IMR-90 (cell line): ENCODE data around the gene GOT1. TPM values are rescaled to one million over a fixed set of nuclear protein-coding genes. Genes with fewer than 3 reads are reported as not detected.

Experiments used
- ATAC-seq: fragments of 200-7000 bp; cut with Tn5 transposase; 2 replicates; pipeline ENCODE4 v1.9.1; 2020; ENCODE audit warnings: low read depth, mild to moderate bottlenecking, moderate library complexity
- BruUV-seq: library from RNA; stranded (reverse); fragments of 400-500 nt; replicated peaks from 2 replicates; lab custom pipeline; 2021; lab: Mats Ljungman, UMichigan
- CTCF ChIA-PET: fragments of 300-600 bp; formaldehyde crosslinking; extraction: SDS; loops from one replicate; lab custom pipeline; 2021; ENCODE audit warnings: antibody characterized with exemption; lab: Yijun Ruan, JAX
- POLR2A ChIA-PET: fragments of 300-600 bp; sonication (Branson Sonifier 250); formaldehyde crosslinking; loops from one replicate; lab custom pipeline; 2022; ENCODE audit warnings: antibody characterized with exemption; ENCODE audit not compliant: unreplicated experiment; lab: Charles Lee
- DNase-seq: peaks from one replicate; pipeline ENCODE4 v3.0.0; 2013
- H2AFZ ChIP-seq: replicated peaks from 2 replicates; pipeline ENCODE3; 2013; ENCODE audit warnings: low read length, mild to moderate bottlenecking; ENCODE audit not compliant: poor library complexity
- H2AK5ac ChIP-seq: 2 replicates; pipeline ENCODE4 v1.6.1; 2013; ENCODE audit warnings: low read depth, low read length, inconsistent platforms
- H2AK9ac ChIP-seq: replicated peaks from 2 replicates; pipeline ENCODE3; 2013; ENCODE audit warnings: mild to moderate bottlenecking, low read depth, low read length, moderate library complexity; ENCODE audit not compliant: poor library complexity
- H2BK120ac ChIP-seq: 2 replicates; pipeline ENCODE4 v1.6.1; 2013; ENCODE audit warnings: low read depth, low read length, inconsistent platforms
- H2BK15ac ChIP-seq: 3 replicates; pipeline ENCODE4 v1.6.1; 2013; ENCODE audit warnings: low read depth, low read length, inconsistent platforms
- H2BK20ac ChIP-seq: 2 replicates; pipeline ENCODE4 v1.6.1; 2013; ENCODE audit warnings: low read depth, mild to moderate bottlenecking, inconsistent platforms, low read length, moderate library complexity
- H2BK5ac ChIP-seq: 2 replicates; pipeline ENCODE4 v1.6.1; 2013; ENCODE audit warnings: mild to moderate bottlenecking, low read depth, low read length, inconsistent platforms; ENCODE audit not compliant: poor library complexity, severe bottlenecking
- H3K14ac ChIP-seq: replicated peaks from 2 replicates; pipeline ENCODE4 v1.6.1; 2013; ENCODE audit warnings: low read depth, low read length, inconsistent platforms
- H3K18ac ChIP-seq: 2 replicates; pipeline ENCODE4 v1.6.1; 2013; ENCODE audit warnings: low read depth, low read length, control low read depth
- H3K23ac ChIP-seq: 2 replicates; pipeline ENCODE4 v1.6.1; 2013; ENCODE audit warnings: low read depth, low read length, inconsistent platforms
- H3K27ac ChIP-seq: 2 replicates; pipeline ENCODE4 v1.5.1; 2013; ENCODE audit warnings: mild to moderate bottlenecking, control low read depth, low read length; ENCODE audit not compliant: insufficient read depth
- H3K27me3 ChIP-seq: 2 replicates; pipeline ENCODE4 v1.6.1; 2013; ENCODE audit warnings: low read length; ENCODE audit not compliant: control insufficient read depth, insufficient read depth
- H3K36me3 ChIP-seq: 2 replicates; pipeline ENCODE4 v1.6.1; 2013; ENCODE audit warnings: low read length, mixed read lengths; ENCODE audit not compliant: control insufficient read depth, insufficient read depth
- H3K4ac ChIP-seq: 2 replicates; pipeline ENCODE4 v1.6.1; 2013; ENCODE audit warnings: low read depth, low read length, inconsistent platforms
- H3K4me1 ChIP-seq: 2 replicates; pipeline ENCODE4 v1.6.1; 2013; ENCODE audit warnings: low read length, mixed read lengths; ENCODE audit not compliant: control insufficient read depth, insufficient read depth
- H3K4me2 ChIP-seq: 2 replicates; pipeline ENCODE4 v1.6.1; 2013; ENCODE audit warnings: low read depth, mild to moderate bottlenecking, control low read depth, low read length, moderate library complexity
- H3K4me3 ChIP-seq: 2 replicates; pipeline ENCODE4 v1.5.1; 2013; ENCODE audit warnings: low read depth, mild to moderate bottlenecking, control low read depth, low read length, moderate library complexity; ENCODE audit not compliant: insufficient read depth
- H3K56ac ChIP-seq: 2 replicates; pipeline ENCODE4 v1.6.1; 2013; ENCODE audit warnings: low read length, inconsistent platforms; ENCODE audit not compliant: insufficient read depth; ENCODE audit errors: extremely low read depth
- H3K79me1 ChIP-seq, 2 experiments: 2 replicates each; pipeline ENCODE4 v1.6.1; 2013; ENCODE audit warnings: low read length in 2 of 2, inconsistent platforms in 1 of 2, low read depth in 1 of 2
- H3K9ac ChIP-seq: 2 replicates; pipeline ENCODE4 v1.6.1; 2013; ENCODE audit warnings: low read depth, low read length, control low read depth
- H3K9me1 ChIP-seq: 2 replicates; pipeline ENCODE4 v1.6.1; 2013; ENCODE audit warnings: low read length, inconsistent platforms; ENCODE audit not compliant: insufficient read depth
- H3K9me3 ChIP-seq: 2 replicates; pipeline ENCODE4 v1.6.1; 2013; ENCODE audit warnings: low read length; ENCODE audit not compliant: control insufficient read depth, insufficient read depth
- H4K20me1 ChIP-seq: 2 replicates; pipeline ENCODE4 v1.6.1; 2013; ENCODE audit warnings: low read length, inconsistent platforms; ENCODE audit not compliant: insufficient read depth
- H4K5ac ChIP-seq: 2 replicates; pipeline ENCODE4 v1.6.1; 2013; ENCODE audit warnings: mild to moderate bottlenecking, low read depth, low read length, control low read depth
- H4K8ac ChIP-seq, 2 experiments: 2 replicates each; pipeline ENCODE4 v1.6.1; 2013; ENCODE audit warnings: low read depth in 2 of 2, low read length in 2 of 2, control low read depth in 1 of 2, inconsistent platforms in 1 of 2
- H4K91ac ChIP-seq: 2 replicates; pipeline ENCODE4 v1.6.1; 2013; ENCODE audit warnings: low read depth, low read length, inconsistent platforms; ENCODE audit not compliant: insufficient read depth
- CEBPB ChIP-seq: IDR thresholded peaks from 2 replicates; pipeline ENCODE4 v1.6.1; 2012; ENCODE audit warnings: low read depth, low read length, improper control_type of control experiment
- CHD1 ChIP-seq: IDR thresholded peaks from 2 replicates; pipeline ENCODE4 v1.6.1; 2012; ENCODE audit warnings: low read depth, low read length, improper control_type of control experiment
- ELK1 ChIP-seq: fragments of 150-350 bp; IDR thresholded peaks from 2 replicates; pipeline ENCODE4 v1.6.1; 2016; ENCODE audit warnings: low read depth, mild to moderate bottlenecking, low read length, moderate library complexity, borderline replicate concordance
- MAZ ChIP-seq: IDR thresholded peaks from 2 replicates; pipeline ENCODE4 v1.6.1; 2012; ENCODE audit warnings: low read depth, mild to moderate bottlenecking, low read length, improper control_type of control experiment, moderate library complexity, borderline replicate concordance
- MXI1 ChIP-seq: IDR thresholded peaks from 2 replicates; pipeline ENCODE4 v1.6.1; 2012; ENCODE audit warnings: low read depth, mild to moderate bottlenecking, low read length, moderate library complexity, borderline replicate concordance
- NFE2L2 ChIP-seq: fragments of 150-350 bp; IDR thresholded peaks from 2 replicates; pipeline ENCODE4 v1.6.1; 2016; ENCODE audit warnings: low read depth, mild to moderate bottlenecking, low read length
- POLR2A ChIP-seq: IDR thresholded peaks from 2 replicates; pipeline ENCODE4 v1.6.1; 2012; ENCODE audit warnings: mild to moderate bottlenecking, low read depth, low read length
- RCOR1 ChIP-seq: IDR thresholded peaks from 2 replicates; pipeline ENCODE4 v1.6.1; 2012; ENCODE audit warnings: mild to moderate bottlenecking, low read length, improper control_type of control experiment; ENCODE audit not compliant: insufficient replicate concordance
- RFX5 ChIP-seq: IDR thresholded peaks from 2 replicates; pipeline ENCODE4 v1.8.0; 2012; ENCODE audit warnings: low read depth, mild to moderate bottlenecking, low read length, moderate library complexity
- SMC3 ChIP-seq: fragments of 150-350 bp; IDR thresholded peaks from 2 replicates; pipeline ENCODE4 v1.6.1; 2016; ENCODE audit warnings: low read depth, mild to moderate bottlenecking, antibody characterized with exemption, low read length, moderate library complexity
- WGBS, 2 experiments: methylation state at CpG; one replicate each; pipeline versions ENCODE4 v1.1.5 to v1.1.7; 2013; ENCODE audit warnings: missing lambda C conversion rate in 2 of 2; ENCODE audit not compliant: insufficient read length in 1 of 2; ENCODE audit errors: extremely low coverage in 2 of 2; 5-methylcytosine and 5-hydroxymethylcytosine counted together
- dilution Hi-C: fragments of 300-500 bp; cut with HindIII; formaldehyde crosslinking; loops from one replicate; pipeline ENCODE4 v1.14.3; 2018; ENCODE audit warnings: low sequenced_read_pairs; ENCODE audit not compliant: unreplicated experiment
- in situ Hi-C: fragments of 300-500 bp; cut with MboI; formaldehyde crosslinking; loops from 3 replicates; pipeline ENCODE4 v1.14.3; 2019; ENCODE audit warnings: low sequenced_read_pairs, inconsistent platforms, mixed read lengths
- intact Hi-C: fragments of 100-400 bp; cut with micrococcal nuclease; formaldehyde crosslinking; loops from 2 replicates; pipeline ENCODE4 v1.10.0; 2022
- polyA plus RNA-seq, 3 experiments: library from polyadenylated mRNA; depleted of rRNA; stranded (reverse); fragments of >200 nt; gene quantifications; 2 replicates each; pipeline ENCODE4 v1.2.3, GENCODE V29; 2012; ENCODE audit warnings: low replicate concordance in 1 of 3
- total RNA-seq: library from RNA; depleted of rRNA; stranded (reverse); fragments of >200 nt; gene quantifications from 2 replicates; pipeline ENCODE4 v1.2.3, GENCODE V29; 2012

The GOT1 gene
- total and polyA plus RNA-seq, 2 of the 4 experiments (the other 2 are of a cell fraction): 29.4 to 46.1 TPM

DNA sequence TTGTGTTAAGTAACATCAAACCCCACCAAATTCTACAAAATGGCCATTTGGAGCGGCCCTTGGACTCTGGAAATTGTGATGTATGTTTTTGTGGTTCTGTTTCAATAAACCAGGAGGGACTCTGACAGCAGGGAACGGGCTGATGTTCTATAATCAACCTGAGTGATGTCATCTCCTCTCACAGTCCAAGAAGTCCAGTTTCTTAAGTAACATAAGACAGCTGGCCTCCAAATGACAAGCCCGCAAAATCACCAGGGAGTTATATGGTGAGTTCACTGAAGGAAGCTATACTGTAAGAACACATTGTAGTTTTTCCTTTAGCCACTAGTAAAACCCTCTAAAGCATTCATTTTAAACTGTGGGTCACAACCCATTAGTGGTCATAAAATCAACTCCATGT lies 34.0 kb downstream of the GOT1 start:
- intact Hi-C loops (no loop called here), dilution Hi-C loops (no loop called here), in situ Hi-C loops (no loop called here)
- H2BK15ac ChIP-seq: no peak overlapping the region; the same call in 2 of the 3 replicates
- peak overlapping the region; percentile 65 for H2BK120ac ChIP-seq
- H2AK5ac ChIP-seq: no peak overlapping the region
- no peak overlapping the region for H3K4me3 ChIP-seq
- H3K23ac ChIP-seq: no peak overlapping the region
- no CpG with 5 or more reads among the region's 3 CpGs for WGBS, 2 experiments
- peak overlapping the region; percentile 35; the same call in 1 of the 2 replicates for H4K5ac ChIP-seq
- ATAC-seq (peak; percentile 33), DNase-seq (peak; percentile 85)
- H3K79me1 ChIP-seq: no peaks in the 10 kb centered on the region
- peak overlapping the region; percentile 24; the same call in 1 of the 2 replicates for H3K18ac ChIP-seq
- POLR2A ChIA-PET: no interaction called here
- no peaks in the 10 kb centered on the region for H3K9me3 ChIP-seq
- no peak overlapping the region for H2AK9ac ChIP-seq
- H3K4ac ChIP-seq: peak overlapping the region; percentile 72; the same call in 1 of the 2 replicates
- H4K91ac ChIP-seq: no peak overlapping the region
- peak overlapping the region; percentile 51; the same call in 1 of the 2 replicates for H3K4me2 ChIP-seq
- no peak overlapping the region for H2AFZ ChIP-seq
- peaks cover 12% of the 10 kb centered on the region for H3K4me1 ChIP-seq
- CTCF ChIA-PET: no interaction called here
- no peaks in the 10 kb centered on the region for H3K27me3 ChIP-seq
- H4K20me1 ChIP-seq: no peaks in the 10 kb centered on the region; the same call in 1 of the 2 replicates
- peak overlapping the region; percentile 5; the same call in 1 of the 2 replicates for H3K14ac ChIP-seq
- H3K27ac ChIP-seq: peak overlapping the region; percentile 25; the same call in 1 of the 2 replicates
- H3K9ac ChIP-seq: no peak overlapping the region
- no peak for TF ChIP-seq SMC3
- no peak for TF ChIP-seq ELK1
- TF ChIP-seq MAZ: no peak
- TF ChIP-seq NFE2L2: no peak
- no peak for TF ChIP-seq RCOR1
- TF ChIP-seq CEBPB: no peak
- no peak for TF ChIP-seq RFX5
- TF ChIP-seq CHD1: no peak
- no peak for TF ChIP-seq POLR2A
- no peak for TF ChIP-seq MXI1
- peaks cover 12% of the 10 kb centered on the region for H3K36me3 ChIP-seq
- H3K9me1 ChIP-seq: peaks cover 21% of the 10 kb centered on the region
- H2BK5ac ChIP-seq: peak overlapping the region; percentile 97
- H4K8ac ChIP-seq: peak overlapping the region; percentile 1 to 2; a peak in 3 of 4 replicates
- H3K56ac ChIP-seq: peak overlapping the region; percentile 5
- no TSS peak for BruUV-seq
- H2BK20ac ChIP-seq: peak overlapping the region; percentile 69; the same call in 1 of the 2 replicates
